Osteoblast (primary cell): ENCODE data around the gene NFIC. TPM values are rescaled to one million over a fixed set of nuclear protein-coding genes. Genes with fewer than 3 reads are reported as not detected.

ENCODE experiments used
- DNase-seq: peaks from one replicate; pipeline ENCODE4 v3.0.0; 2011; ENCODE audit warnings: low spot score, mixed read lengths; ENCODE audit not compliant: insufficient read length; ENCODE audit errors: missing footprints
- H2AFZ ChIP-seq: 2 replicates; pipeline ENCODE4 v1.6.0; 2011; ENCODE audit warnings: mild to moderate bottlenecking, low read length
- H3K27ac ChIP-seq: 2 replicates; pipeline ENCODE4 v1.5.1; 2011; ENCODE audit warnings: mild to moderate bottlenecking, low read depth, low read length, moderate library complexity
- H3K27me3 ChIP-seq: 2 replicates; pipeline ENCODE4 v1.6.0; 2012; ENCODE audit warnings: mild to moderate bottlenecking, control low read depth, inconsistent platforms, low read length, moderate library complexity; ENCODE audit not compliant: insufficient read depth
- H3K36me3 ChIP-seq: 2 replicates; pipeline ENCODE4 v1.5.1; 2011; ENCODE audit warnings: mild to moderate bottlenecking, low read length, control low read depth, moderate library complexity; ENCODE audit not compliant: insufficient read depth
- H3K4me1 ChIP-seq: 2 replicates; pipeline ENCODE4 v1.5.1; 2011; ENCODE audit warnings: mild to moderate bottlenecking, low read length, control low read depth, moderate library complexity; ENCODE audit not compliant: insufficient read depth
- H3K4me2 ChIP-seq: 2 replicates; pipeline ENCODE4 v1.6.0; 2011; ENCODE audit warnings: mild to moderate bottlenecking, low read length; ENCODE audit not compliant: insufficient read depth
- H3K4me3 ChIP-seq: fragments of 200-600 bp; sonication (generic); 3 replicates; pipeline ENCODE4 v1.5.1; 2012; ENCODE audit warnings: mild to moderate bottlenecking, low read length, inconsistent platforms; ENCODE audit not compliant: insufficient read depth
- H3K79me2 ChIP-seq: 2 replicates; pipeline ENCODE4 v1.6.0; 2012; ENCODE audit warnings: mild to moderate bottlenecking, low read length, control low read depth, inconsistent platforms; ENCODE audit not compliant: insufficient read depth
- H3K9me3 ChIP-seq: 2 replicates; pipeline ENCODE4 v1.5.1; 2011; ENCODE audit warnings: low read depth, low read length, control low read depth
- H4K20me1 ChIP-seq: 2 replicates; pipeline ENCODE4 v1.6.0; 2012; ENCODE audit warnings: mild to moderate bottlenecking, low read length, control low read depth; ENCODE audit not compliant: insufficient read depth
- CTCF ChIP-seq: IDR thresholded peaks from 2 replicates; pipeline ENCODE4 v1.5.1; 2011; ENCODE audit warnings: mild to moderate bottlenecking, low read depth, low read length, moderate library complexity; ENCODE audit errors: extremely low read depth
- total RNA-seq: library from RNA; depleted of rRNA; stranded (reverse); fragments of >200 nt; gene quantifications from 2 replicates; pipeline ENCODE4 v1.2.3, GENCODE V29; 2012

NFIC gene
- total RNA-seq, 1 donor = 61.2 TPM

- no peak for TF ChIP-seq CTCF
- no peak for DNase-seq
- Histone ChIP-seq H3K27ac (no peak overlapping the region), H4K20me1 (peaks cover 85% of the 10 kb centered on the region), H3K4me2 (no peak overlapping the region), H3K36me3 (peaks cover 14% of the 10 kb centered on the region), H3K9me3 (no peaks in the 10 kb centered on the region), H3K27me3 (no peaks in the 10 kb centered on the region), H3K4me3 (no peak overlapping the region), H3K79me2 (peaks cover 99% of the 10 kb centered on the region), H3K4me1 (peaks cover 32% of the 10 kb centered on the region), H2AFZ (no peak overlapping the region)
These were observed 146.3 kb downstream of the NFIC start for GRCh38 chr19:3512562-3513228.

GRCh38 chr19:3513229-3514140 lies 147.1 kb downstream of the NFIC start:
- Histone ChIP-seq H2AFZ (no peak overlapping the region), H3K4me3 (no peak overlapping the region), H3K27ac (peak overlapping the region; percentile 37), H3K79me2 (peaks cover 99% of the 10 kb centered on the region), H3K27me3 (no peaks in the 10 kb centered on the region), H3K36me3 (peaks cover 14% of the 10 kb centered on the region), H3K4me2 (no peak overlapping the region), H3K9me3 (no peaks in the 10 kb centered on the region), H3K4me1 (peaks cover 32% of the 10 kb centered on the region), H4K20me1 (peaks cover 84% of the 10 kb centered on the region)
- peak; percentile 91 for DNase-seq
- peak; percentile 18 for TF ChIP-seq CTCF

GRCh38 chr19:3514930-3515329 lies 148.5 kb downstream of the NFIC start:
- Histone ChIP-seq H3K36me3 (peaks cover 18% of the 10 kb centered on the region), H3K79me2 (peaks cover 99% of the 10 kb centered on the region), H3K4me1 (peaks cover 17% of the 10 kb centered on the region), H2AFZ (no peak overlapping the region), H3K4me3 (no peak overlapping the region), H3K27ac (peak overlapping the region; percentile 37), H4K20me1 (peaks cover 85% of the 10 kb centered on the region), H3K27me3 (no peaks in the 10 kb centered on the region), H3K4me2 (no peak overlapping the region), H3K9me3 (no peaks in the 10 kb centered on the region)
- peak; percentile 89 for DNase-seq
- no peak for TF ChIP-seq CTCF

GRCh38 chr19:3515891-3516422 lies 149.6 kb downstream of the NFIC start:
- Histone ChIP-seq H3K9me3 (no peaks in the 10 kb centered on the region), H3K4me2 (no peak overlapping the region), H3K36me3 (peaks cover 10% of the 10 kb centered on the region), H4K20me1 (peaks cover 85% of the 10 kb centered on the region), H3K4me1 (peaks cover 16% of the 10 kb centered on the region), H3K27ac (no peak overlapping the region), H2AFZ (no peak overlapping the region), H3K4me3 (no peak overlapping the region), H3K79me2 (peaks cover 99% of the 10 kb centered on the region), H3K27me3 (no peaks in the 10 kb centered on the region)
- no peak for TF ChIP-seq CTCF
- DNase-seq = no peak
